NCI-H2171 (cell line): ENCODE data around the gene WNT16.
A peak's percentile ranks its signal among the peaks of the same experiment; 100 is the strongest.

Experiments
- DNase-seq: peaks from one replicate; lab custom pipeline; 2025; lab: John Stamatoyannopoulos, UW

WNT16 gene

GRCh38 chr7:121344093-121344492 is 15.3 kb downstream of the WNT16 start:
- no peak for DNase-seq

- DNase-seq: no peak
Observed at GRCh38 chr7:121344497-121344896, 15.7 kb downstream of the WNT16 start.

GRCh38 chr7:121351682-121352081 is 22.9 kb downstream of the WNT16 start:
- no peak for DNase-seq

- no peak for DNase-seq
Observed at GRCh38 chr7:121352323-121352722, 23.5 kb downstream of the WNT16 start.

- DNase-seq: no peak
Observed at GRCh38 chr7:121355574-121355973, 26.8 kb downstream of the WNT16 start.

GRCh38 chr7:121360564-121360963 is 31.8 kb downstream of the WNT16 start:
- DNase-seq: no peak

- no peak for DNase-seq
Observed at GRCh38 chr7:121366852-121367431, 38.1 kb downstream of the WNT16 start.

GRCh38 chr7:121369462-121369861 is 40.7 kb downstream of the WNT16 start:
- DNase-seq: no peak

- no peak for DNase-seq
Observed at GRCh38 chr7:121371367-121371766, 42.6 kb downstream of the WNT16 start.

GRCh38 chr7:121371883-121372282 is 43.1 kb downstream of the WNT16 start:
- no peak for DNase-seq

- no peak for DNase-seq
Observed at GRCh38 chr7:121372376-121373010, 43.7 kb downstream of the WNT16 start.

GRCh38 chr7:121373177-121373576 is 44.4 kb downstream of the WNT16 start:
- DNase-seq: no peak

GRCh38 chr7:121376979-121377378 is 48.2 kb downstream of the WNT16 start:
- DNase-seq: no peak

- DNase-seq: no peak
Observed at GRCh38 chr7:121379930-121380329, 51.1 kb downstream of the WNT16 start.

- no peak for DNase-seq
Observed at GRCh38 chr7:121382473-121382872, 53.7 kb downstream of the WNT16 start.

GRCh38 chr7:121383235-121383910 is 54.6 kb downstream of the WNT16 start:
- no peak for DNase-seq

- no peak for DNase-seq
Observed at GRCh38 chr7:121384265-121384664, 55.5 kb downstream of the WNT16 start.

GRCh38 chr7:121385056-121385799 is 56.4 kb downstream of the WNT16 start:
- DNase-seq: no peak

GRCh38 chr7:121385800-121386179 is 57.0 kb downstream of the WNT16 start:
- peak; percentile 2 for DNase-seq

- no peak for DNase-seq
Observed at GRCh38 chr7:121388950-121389349, 60.1 kb downstream of the WNT16 start.

GRCh38 chr7:121390109-121390508 is 61.3 kb downstream of the WNT16 start:
- no peak for DNase-seq

- DNase-seq: no peak
Observed at GRCh38 chr7:121390617-121391016, 61.8 kb downstream of the WNT16 start.
